Measurements from ENCODE around the gene ZBED1.
A peak's percentile ranks its signal among the peaks of the same experiment; 100 is the strongest.
"Not testable (repeated sequence)": the region's sequence is repeated elsewhere in the genome, so short reads cannot be mapped to it uniquely, and the experiment has no call there.

The ZBED1 gene

GRCh38 chrX:2517055-2517454, 16.3 kb upstream of the ZBED1 start:
- no peak for DNase-seq

DNA sequence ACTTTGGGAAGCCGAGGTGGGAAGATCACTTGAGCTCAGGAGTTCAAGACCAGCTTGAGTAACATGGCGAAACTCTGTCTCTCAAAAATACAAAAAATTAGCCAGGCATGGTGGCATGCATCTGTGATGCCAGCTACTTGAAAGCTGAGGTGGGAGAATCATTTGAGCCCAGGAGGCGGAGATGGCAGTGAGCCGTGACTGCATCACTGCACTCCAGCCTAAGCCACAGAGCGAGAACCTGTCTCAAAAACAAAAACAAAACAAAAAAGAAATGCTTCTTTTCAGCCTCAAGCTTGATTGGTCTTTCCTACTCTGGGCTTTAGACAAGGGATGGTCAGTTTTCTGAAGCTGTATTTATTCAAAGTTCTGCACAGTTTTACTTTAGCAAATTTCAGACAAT, 15.8 kb upstream of the ZBED1 start:
- no peak for DNase-seq

GRCh38 chrX:2514131-2514530, 13.4 kb upstream of the ZBED1 start:
- no peak for DNase-seq

DNA sequence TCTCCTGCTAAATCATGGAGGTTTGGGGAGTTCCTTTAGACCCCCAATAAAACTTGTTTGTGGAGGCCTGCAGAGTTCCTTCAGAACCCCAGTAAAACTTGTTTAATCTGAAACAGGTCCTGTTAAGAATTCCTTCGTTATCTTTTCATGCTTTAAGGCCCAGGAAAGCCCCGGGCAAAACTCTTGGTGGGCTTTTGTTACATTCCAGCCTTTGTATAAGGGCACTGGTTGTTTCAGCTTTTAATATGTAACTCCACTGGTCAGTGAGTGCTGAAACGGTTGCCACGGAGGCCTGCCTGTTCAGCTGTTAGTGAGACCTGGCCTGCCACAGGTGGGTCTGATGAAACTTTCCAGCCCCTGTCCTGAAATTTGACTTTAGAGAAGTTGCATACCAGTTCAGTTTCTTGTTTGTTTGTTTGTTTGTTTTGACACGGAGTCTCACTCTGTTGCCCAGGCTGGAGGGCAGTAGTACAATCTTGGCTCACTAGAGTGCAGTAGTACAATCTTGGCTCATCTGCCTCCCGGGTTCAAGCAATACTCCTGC, 12.4 kb upstream of the ZBED1 start:
- no peak for DNase-seq

DNA sequence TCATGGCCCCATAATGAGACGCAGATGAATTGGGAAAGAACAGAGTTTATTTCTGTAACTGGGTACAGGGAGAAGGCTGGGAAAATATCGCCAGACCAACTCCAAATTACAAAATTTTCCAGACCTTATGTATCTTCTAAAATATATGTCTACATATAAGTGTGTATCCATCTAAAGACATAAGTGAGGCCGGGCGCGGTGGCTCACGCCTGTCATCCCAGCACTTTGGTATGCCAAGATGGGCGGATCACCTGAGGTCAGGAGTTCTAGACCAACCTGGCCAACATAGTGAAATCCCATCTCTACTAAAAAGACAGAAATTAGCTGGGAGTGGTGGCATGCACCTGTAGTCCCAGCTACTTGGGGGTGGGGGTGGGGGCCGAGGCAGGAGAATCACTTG, 11.7 kb upstream of the ZBED1 start:
- no peak for DNase-seq

GRCh38 chrX:2511326-2511725, 10.6 kb upstream of the ZBED1 start:
- DNase-seq: no peak

GRCh38 chrX:2508648-2509335, 8.0 kb upstream of the ZBED1 start:
- DNase-seq: no peak

DNA sequence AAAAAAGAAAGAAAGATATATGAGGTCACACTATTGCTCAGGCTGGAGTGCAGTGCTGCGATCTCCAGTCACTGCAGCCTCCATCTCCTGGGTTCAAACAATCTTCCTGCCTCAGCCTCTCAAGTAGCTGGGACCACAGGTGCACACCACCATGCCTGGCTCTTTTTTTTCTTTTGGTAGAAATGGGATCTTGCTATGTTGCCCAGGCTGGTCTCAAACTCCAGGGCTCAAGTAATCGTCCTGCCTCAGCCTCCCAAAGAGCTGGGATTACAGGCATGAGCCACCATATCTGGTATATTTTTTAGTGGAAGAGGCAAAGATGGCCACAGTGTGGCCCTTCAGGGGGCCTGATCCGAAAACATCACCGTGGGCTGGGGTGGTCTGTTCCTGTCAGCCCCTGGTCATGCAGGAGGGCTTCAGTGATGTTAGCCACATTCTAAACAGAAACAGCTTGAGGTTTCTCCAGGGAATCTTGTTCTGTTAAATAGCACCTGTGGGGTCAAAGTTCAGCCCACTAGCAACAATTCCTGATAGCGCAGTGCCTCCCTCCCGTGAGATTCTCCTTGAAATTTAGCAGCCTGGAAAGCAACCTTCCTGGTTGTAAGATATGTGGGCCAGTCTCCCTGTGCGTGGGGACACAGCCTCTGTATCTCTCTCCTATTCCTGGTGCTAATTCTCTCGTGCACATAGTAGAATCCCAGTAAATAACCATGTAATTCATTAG, 7.3 kb upstream of the ZBED1 start:
- DNase-seq: no peak

DNA sequence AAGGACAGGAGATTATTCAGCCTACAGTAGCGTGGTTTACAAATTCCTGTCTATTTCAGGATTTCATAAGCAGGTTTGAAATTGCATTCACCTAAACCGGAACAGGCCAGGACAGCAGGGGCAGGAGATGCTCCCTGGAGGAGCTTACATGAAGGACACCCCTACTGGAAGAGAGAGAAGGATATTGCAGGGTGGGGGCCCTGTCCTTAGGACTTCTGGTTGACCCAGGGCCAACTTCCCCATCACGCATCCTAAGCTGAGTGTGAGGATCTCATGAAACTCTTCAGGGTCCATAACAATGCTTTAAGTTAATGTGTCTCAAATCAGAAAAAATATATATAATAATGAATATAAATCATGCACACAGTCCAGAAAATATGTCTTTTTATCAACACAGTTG, 6.4 kb upstream of the ZBED1 start:
- DNase-seq: no peak

DNA sequence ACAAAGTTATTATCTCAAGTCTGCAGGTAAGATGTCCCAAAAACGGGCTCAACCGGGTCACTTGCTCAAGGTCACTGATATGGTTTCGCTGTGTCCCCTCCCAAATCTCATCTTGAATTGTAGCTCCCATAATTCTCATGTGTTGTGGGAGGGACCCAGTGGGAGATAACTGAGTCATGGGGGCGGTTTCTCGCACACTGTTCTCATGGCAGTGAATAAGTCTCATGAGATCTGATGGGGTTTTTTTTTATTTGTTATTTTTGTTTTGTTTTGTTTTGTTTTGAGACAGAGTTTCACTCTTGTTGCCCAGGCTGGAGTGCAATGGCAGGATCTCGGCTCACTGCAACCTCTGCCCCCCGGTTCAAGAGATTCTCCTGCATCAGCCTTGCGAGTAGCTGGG, 4.6 kb upstream of the ZBED1 start:
- DNase-seq: not testable (repeated sequence)

- no peak for DNase-seq
These were observed 4.0 kb upstream of the ZBED1 start for GRCh38 chrX:2504706-2505332.

DNA sequence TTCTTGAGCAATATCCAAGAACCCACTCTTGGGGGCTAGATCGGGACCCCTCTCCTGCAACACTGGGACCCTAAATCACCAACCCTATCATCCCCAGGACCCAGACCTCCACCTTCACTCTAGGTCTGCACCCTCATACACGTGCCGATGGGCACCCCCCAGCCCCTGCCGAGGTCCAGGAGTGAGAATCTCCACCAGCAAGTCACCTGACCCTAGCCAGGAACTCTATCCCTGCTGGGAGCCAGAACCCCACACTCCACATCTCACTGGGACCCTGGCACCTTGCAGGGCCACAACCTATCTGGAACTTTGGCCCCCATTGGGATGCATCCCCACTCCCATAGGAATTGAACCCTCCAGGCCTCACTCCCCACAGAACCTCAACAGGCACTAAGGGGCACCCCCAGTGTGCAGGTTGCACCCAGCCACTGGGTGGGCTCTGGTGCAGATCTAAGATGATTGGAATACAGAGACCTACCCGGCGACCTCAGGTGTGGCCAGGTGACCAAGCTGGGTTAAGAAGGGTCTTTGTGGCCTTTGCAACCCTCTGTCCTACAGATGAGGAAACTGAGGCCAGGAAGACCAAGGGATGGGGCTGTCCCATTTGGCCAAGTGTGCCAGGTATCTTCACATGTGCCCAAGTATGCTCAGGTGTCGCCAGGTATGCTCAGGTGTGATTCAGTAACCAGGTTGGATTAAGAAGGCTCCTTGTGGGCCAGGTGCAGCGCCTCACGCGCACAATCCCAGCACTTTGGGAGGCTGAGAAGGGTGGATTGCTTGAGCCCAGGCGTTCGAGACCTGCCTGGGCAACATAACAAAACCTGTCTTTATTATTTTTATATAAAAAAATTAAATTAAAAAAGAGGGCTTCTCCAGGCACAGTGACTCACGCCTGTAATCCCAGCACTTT, 3.1 kb upstream of the ZBED1 start:
- no peak for DNase-seq

- DNase-seq: no peak
These were observed 2.1 kb upstream of the ZBED1 start for GRCh38 chrX:2502668-2503519.

GRCh38 chrX:2502120-2502667, 1.4 kb upstream of the ZBED1 start:
- no peak for DNase-seq

GRCh38 chrX:2501559-2502102, 855 bp upstream of the ZBED1 start:
- no peak for DNase-seq

GRCh38 chrX:2500091-2500802, 529 bp downstream of the ZBED1 start:
- peak; percentile 61 for DNase-seq

GRCh38 chrX:2499507-2499906, 1.3 kb downstream of the ZBED1 start:
- DNase-seq: no peak

GRCh38 chrX:2498781-2499302, 1.9 kb downstream of the ZBED1 start:
- no peak for DNase-seq

DNA sequence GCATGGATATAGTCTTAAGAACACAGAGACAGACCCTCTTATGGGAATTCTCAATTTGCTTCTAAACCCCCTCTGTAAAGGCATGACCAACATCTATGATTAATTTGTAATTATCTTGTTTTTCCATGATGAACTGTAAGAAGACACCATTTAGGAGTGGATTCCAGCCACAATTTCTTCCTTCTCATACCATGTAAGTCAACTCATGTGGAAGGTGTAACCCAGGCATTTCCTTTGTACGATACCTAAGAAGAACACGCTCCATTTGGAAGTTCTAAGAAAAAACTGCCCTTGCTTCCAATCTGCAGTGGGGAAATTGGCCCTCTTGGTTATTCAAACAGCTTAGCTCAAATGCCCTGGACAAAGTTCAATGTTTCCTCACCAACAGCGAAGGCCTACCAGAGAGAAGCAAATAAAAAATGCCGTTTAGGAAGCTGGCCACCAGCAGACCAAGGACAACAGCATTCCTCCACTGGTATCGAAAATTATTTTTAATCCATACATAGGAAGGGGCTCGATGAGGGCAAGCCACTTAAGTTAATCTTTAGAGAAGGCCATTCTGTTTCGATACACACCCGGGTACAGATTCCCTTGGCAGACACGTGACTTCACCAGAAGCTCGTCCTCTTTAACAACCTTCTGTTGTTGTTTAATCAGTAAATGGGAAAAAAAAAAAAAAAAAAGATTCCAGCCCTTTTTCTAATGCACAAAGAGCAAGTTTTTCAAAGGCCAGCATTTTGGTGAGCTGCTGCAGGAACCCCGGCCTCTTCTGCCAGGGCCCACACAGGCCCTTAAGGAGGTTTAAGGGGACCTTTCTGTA, 2.6 kb downstream of the ZBED1 start:
- DNase-seq: no peak
